B cell (primary cell): ENCODE measurements around the gene SERHL2. TPM values are rescaled to one million over a fixed set of nuclear protein-coding genes. Genes with fewer than 3 reads are reported as not detected.

ENCODE experiments used
- ATAC-seq: fragments of 200-7000 bp; cut with Tn5 transposase; one replicate; pipeline ENCODE4 v1.10.0; 2021; ENCODE audit warnings: low read depth, mild to moderate bottlenecking, moderate number of reproducible peaks, moderate library complexity
- CTCF ChIA-PET: fragments of 350-600 bp; sonication (Branson Sonifier 250); formaldehyde crosslinking; loops from one replicate; lab custom pipeline; 2021; ENCODE audit warnings: antibody characterized with exemption, inconsistent platforms; lab: Charles Lee
- POLR2A ChIA-PET: fragments of 350-600 bp; sonication (Branson Sonifier 250); formaldehyde crosslinking; loops from one replicate; lab custom pipeline; 2021; ENCODE audit warnings: antibody characterized with exemption; lab: Charles Lee
- DNase-seq: peaks from one replicate; pipeline ENCODE4 v3.0.0; 2013
- H2AFZ ChIP-seq: 2 replicates; pipeline ENCODE4 v1.6.1; 2012; ENCODE audit warnings: mild to moderate bottlenecking, low read depth, low read length; ENCODE audit not compliant: insufficient read depth, poor library complexity, severe bottlenecking
- H3K27ac ChIP-seq, 2 donors: 1 replicate in 1 of 2; 2 replicates in 1 of 2; pipeline ENCODE4 v1.5.1; 2012 to 2013; ENCODE audit warnings: low read length in 2 of 2, mild to moderate bottlenecking in 2 of 2, moderate library complexity in 1 of 2
- H3K27me3 ChIP-seq, 4 experiments: fragments of 200-600 bp in 1 of 4; sonication (generic) in 1 of 4; replicated peaks in 1 of 4; 1 replicate in 2 of 4; 2 replicates in 2 of 4; pipeline versions ENCODE4 v1.6.1 to v1.7.0; 2013 to 2016; ENCODE audit warnings: low read length in 3 of 4, mild to moderate bottlenecking in 2 of 4, mixed read lengths in 1 of 4, moderate library complexity in 1 of 4; ENCODE audit not compliant: insufficient read depth in 4 of 4, control insufficient read depth in 3 of 4; ENCODE audit errors: control extremely low read depth in 1 of 4
- H3K36me3 ChIP-seq, 2 experiments: replicated peaks in 1 of 2; 1 replicate in 1 of 2; 2 replicates in 1 of 2; pipeline versions ENCODE4 v1.6.1 to v1.7.1; 2013; ENCODE audit warnings: low read length in 1 of 2; ENCODE audit not compliant: insufficient read depth in 2 of 2, control insufficient read depth in 1 of 2; ENCODE audit errors: control extremely low read depth in 1 of 2, extremely low read depth in 1 of 2
- H3K4me1 ChIP-seq, 2 donors: fragments of 200-600 bp in 1 of 2; sonication (generic) in 1 of 2; 1 replicate in 1 of 2; 2 replicates in 1 of 2; pipeline versions ENCODE4 v1.5.1 to v1.6.1; 2013 to 2017; ENCODE audit warnings: low read length in 2 of 2; ENCODE audit not compliant: control insufficient read depth in 2 of 2, insufficient read depth in 2 of 2
- H3K4me2 ChIP-seq: replicated peaks from 2 replicates; pipeline ENCODE3; 2012; ENCODE audit warnings: mild to moderate bottlenecking, low read depth, low read length; ENCODE audit not compliant: poor library complexity, severe bottlenecking
- H3K4me3 ChIP-seq, 5 experiments: fragments of 200-600 bp in 1 of 5; sonication (generic) in 1 of 5; 1 replicate in 3 of 5; 2 replicates in 2 of 5; pipeline versions ENCODE4 v1.5.1 to v1.7.0; 2011 to 2016; ENCODE audit warnings: low read length in 4 of 5, mild to moderate bottlenecking in 4 of 5, low read depth in 2 of 5, control low read depth in 1 of 5, moderate library complexity in 1 of 5; ENCODE audit not compliant: insufficient read depth in 1 of 5; ENCODE audit errors: control extremely low read depth in 1 of 5, extremely low read depth in 1 of 5
- H3K79me2 ChIP-seq: fragments of 200-600 bp; sonication (generic); one replicate; pipeline ENCODE4 v1.6.0; 2016; ENCODE audit warnings: low read length; ENCODE audit not compliant: control insufficient read depth, insufficient read depth
- H3K9ac ChIP-seq: fragments of 200-600 bp; sonication (generic); 2 replicates; pipeline ENCODE4 v1.6.1; 2017; ENCODE audit warnings: mild to moderate bottlenecking, low read length, moderate library complexity
- H3K9me3 ChIP-seq, 3 donors: one replicate each; pipeline versions ENCODE4 v1.6.1 to v1.7.1; 2013; ENCODE audit warnings: low read length in 2 of 3; ENCODE audit not compliant: control insufficient read depth in 2 of 3, insufficient read depth in 1 of 3; ENCODE audit errors: control extremely low read depth in 1 of 3
- H4K20me1 ChIP-seq: 2 replicates; pipeline ENCODE4 v1.6.0; 2012; ENCODE audit warnings: mild to moderate bottlenecking, low read length; ENCODE audit not compliant: insufficient read depth, control insufficient read depth, poor library complexity, severe bottlenecking
- H3K27ac Mint-ChIP-seq: one replicate; pipeline ENCODE4 v1.8.0; 2021; ENCODE audit warnings: mixed read lengths
- H3K27me3 Mint-ChIP-seq: one replicate; pipeline ENCODE4 v1.8.0; 2021; ENCODE audit warnings: mixed read lengths
- H3K4me1 Mint-ChIP-seq: one replicate; pipeline ENCODE4 v1.8.0; 2021; ENCODE audit warnings: mixed read lengths
- H3K4me3 Mint-ChIP-seq: one replicate; pipeline ENCODE4 v1.8.0; 2021; ENCODE audit warnings: mixed read lengths
- H3K9me3 Mint-ChIP-seq: one replicate; pipeline ENCODE4 v1.8.0; 2022; ENCODE audit warnings: mixed read lengths; ENCODE audit not compliant: insufficient read depth
- EZH2 ChIP-seq: IDR thresholded peaks from 2 replicates; pipeline ENCODE4 v1.6.1; 2012; ENCODE audit warnings: borderline replicate concordance, low read depth, mild to moderate bottlenecking, moderate library complexity, low read length; ENCODE audit not compliant: insufficient read depth, poor library complexity, severe bottlenecking
- WGBS: methylation state at CpG from one replicate; pipeline ENCODE4 v1.1.5; 2013; ENCODE audit warnings: missing lambda C conversion rate; ENCODE audit not compliant: insufficient coverage; 5-methylcytosine and 5-hydroxymethylcytosine counted together
- intact Hi-C: fragments of 100-400 bp; cut with micrococcal nuclease; formaldehyde crosslinking; loops from one replicate; pipeline ENCODE4 v1.10.0; 2022
- polyA plus RNA-seq: library from polyadenylated mRNA; depleted of rRNA; stranded (reverse); fragments of >200 nt; gene quantifications from 2 replicates; pipeline ENCODE4 v1.2.3, GENCODE V29; 2012
- total RNA-seq, 2 donors: library from RNA; stranded (reverse); fragments of 120-200 nt in 1 of 2; gene quantifications; 1 replicate in 1 of 2; 2 replicates in 1 of 2; pipeline versions ENCODE4 v1.2.3 to v1.2.4, GENCODE V29; 2013 to 2022
- TF ChIP-seq, protein P1 (sequence below): fragments of 200-600 bp; IDR thresholded peaks from one replicate; pipeline ENCODE4 v1.8.0; 2022; ENCODE audit warnings: antibody characterized with exemption, mild to moderate bottlenecking

SERHL2 gene
- total and polyA plus RNA-seq, 2 donors (not counting 1 experiment from before 2014, with no cell fraction given), result 5.5 to 7.3 TPM

DNA sequence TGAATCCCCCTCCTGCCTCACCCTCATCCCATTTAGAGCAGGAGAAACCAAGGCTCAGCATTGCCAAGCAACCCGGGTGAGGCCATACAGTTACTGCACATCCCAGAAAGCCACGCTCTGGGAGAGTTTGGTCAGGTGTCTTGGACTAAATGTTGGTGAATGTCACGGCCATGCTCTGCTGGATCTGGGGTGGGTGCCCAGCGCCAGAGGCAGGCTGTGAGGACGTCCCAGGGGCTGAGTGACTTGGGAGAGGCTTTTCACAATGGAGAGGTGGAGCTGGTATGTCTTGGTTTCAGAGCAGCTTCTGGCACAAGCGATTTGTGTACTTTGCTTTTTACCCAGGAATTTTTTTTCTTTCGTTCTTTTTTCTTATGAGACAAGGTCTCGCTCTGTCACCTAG is 6.6 kb downstream of the SERHL2 start:
- no peaks in the 10 kb centered on the region for H3K9me3 ChIP-seq
- H3K36me3 ChIP-seq, result no peaks in the 10 kb centered on the region
- H3K9me3 Mint-ChIP-seq, result no peaks in the 10 kb centered on the region
- no peak overlapping the region for H3K27ac Mint-ChIP-seq
- no peak overlapping the region for H2AFZ ChIP-seq
- H4K20me1 ChIP-seq, result no peaks in the 10 kb centered on the region
- H3K27ac ChIP-seq, result no peak overlapping the region
- peak; percentile 4 for DNase-seq
- no peak for TF ChIP-seq EZH2
- TF ChIP-seq, protein P1, sequence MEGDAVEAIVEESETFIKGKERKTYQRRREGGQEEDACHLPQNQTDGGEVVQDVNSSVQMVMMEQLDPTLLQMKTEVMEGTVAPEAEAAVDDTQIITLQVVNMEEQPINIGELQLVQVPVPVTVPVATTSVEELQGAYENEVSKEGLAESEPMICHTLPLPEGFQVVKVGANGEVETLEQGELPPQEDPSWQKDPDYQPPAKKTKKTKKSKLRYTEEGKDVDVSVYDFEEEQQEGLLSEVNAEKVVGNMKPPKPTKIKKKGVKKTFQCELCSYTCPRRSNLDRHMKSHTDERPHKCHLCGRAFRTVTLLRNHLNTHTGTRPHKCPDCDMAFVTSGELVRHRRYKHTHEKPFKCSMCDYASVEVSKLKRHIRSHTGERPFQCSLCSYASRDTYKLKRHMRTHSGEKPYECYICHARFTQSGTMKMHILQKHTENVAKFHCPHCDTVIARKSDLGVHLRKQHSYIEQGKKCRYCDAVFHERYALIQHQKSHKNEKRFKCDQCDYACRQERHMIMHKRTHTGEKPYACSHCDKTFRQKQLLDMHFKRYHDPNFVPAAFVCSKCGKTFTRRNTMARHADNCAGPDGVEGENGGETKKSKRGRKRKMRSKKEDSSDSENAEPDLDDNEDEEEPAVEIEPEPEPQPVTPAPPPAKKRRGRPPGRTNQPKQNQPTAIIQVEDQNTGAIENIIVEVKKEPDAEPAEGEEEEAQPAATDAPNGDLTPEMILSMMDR, result no peak
- peaks cover 13 to 19% of the 10 kb centered on the region in 2 donors for H3K4me1 ChIP-seq
- no peaks in the 10 kb centered on the region for H3K27me3 ChIP-seq
- no peak overlapping the region for H3K4me3 ChIP-seq
- 91% methylated on average over 6 of the region's 8 CpGs for WGBS
- no peak for ATAC-seq
- H3K4me2 ChIP-seq, result no peak overlapping the region
- H3K9ac ChIP-seq, result no peak overlapping the region
- POLR2A ChIA-PET, result interaction anchor here (0.6 kb wide), 1 partner anchor 485 kb away, joined by 3 read pairs; no protein-coding TSS in a partner anchor
- CTCF ChIA-PET, result interaction anchor here (2.1 kb wide), 1 partner anchor 27 kb away, joined by 12 read pairs; no protein-coding TSS in a partner anchor
- H3K79me2 ChIP-seq, result no peaks in the 10 kb centered on the region
- intact Hi-C loops, result loop anchor here (5.0 kb wide), 1 partner anchor 33 kb away; no protein-coding TSS in a partner anchor
- no peak overlapping the region for H3K4me3 Mint-ChIP-seq
- H3K27me3 Mint-ChIP-seq, result no peaks in the 10 kb centered on the region
- H3K4me1 Mint-ChIP-seq, result peaks cover 15% of the 10 kb centered on the region

GRCh38 chr22:42560781-42561180 is 7.0 kb downstream of the SERHL2 start:
- no peak for ATAC-seq
- CTCF ChIA-PET, result interaction anchor here (0.9 to 2.1 kb wide), 3 partner anchors 28 to 44 kb away, joined by 3 to 12 read pairs (median 4); no protein-coding TSS in a partner anchor

More at GRCh38 chr22:42560781-42561180, 7.0 kb downstream of the SERHL2 start:
- Histone ChIP-seq H3K27me3 (no peaks in the 10 kb centered on the region), H3K4me1 (peaks cover 13 to 19% of the 10 kb centered on the region in 2 donors), H3K9ac (no peak overlapping the region), H3K79me2 (no peaks in the 10 kb centered on the region), H4K20me1 (no peaks in the 10 kb centered on the region), H3K4me3 (no peak overlapping the region), H3K36me3 (peaks cover 0 to under 1% of the 10 kb centered on the region in 2 experiments), H3K4me2 (no peak overlapping the region), H2AFZ (no peak overlapping the region), H3K27ac (no peak overlapping the region), H3K9me3 (no peaks in the 10 kb centered on the region)
- intact Hi-C loops, result loop anchor here (5.0 kb wide), 1 partner anchor 33 kb away; no protein-coding TSS in a partner anchor
- no peak for TF ChIP-seq EZH2
- TF ChIP-seq, protein P1, result peak; percentile 48
- H3K4me1 Mint-ChIP-seq, result peaks cover 15% of the 10 kb centered on the region
- no peaks in the 10 kb centered on the region for H3K9me3 Mint-ChIP-seq
- 80% methylated on average over 6 of the region's 7 CpGs for WGBS
- no peaks in the 10 kb centered on the region for H3K27me3 Mint-ChIP-seq
- POLR2A ChIA-PET, result interaction anchor here (0.6 kb wide), 1 partner anchor 485 kb away, joined by 3 read pairs; no protein-coding TSS in a partner anchor
- H3K27ac Mint-ChIP-seq, result no peak overlapping the region
- peak; percentile 50 for DNase-seq
- H3K4me3 Mint-ChIP-seq, result peak overlapping the region; percentile 7
